ENCODE results near the gene MEG3.

The MEG3 gene

DNA sequence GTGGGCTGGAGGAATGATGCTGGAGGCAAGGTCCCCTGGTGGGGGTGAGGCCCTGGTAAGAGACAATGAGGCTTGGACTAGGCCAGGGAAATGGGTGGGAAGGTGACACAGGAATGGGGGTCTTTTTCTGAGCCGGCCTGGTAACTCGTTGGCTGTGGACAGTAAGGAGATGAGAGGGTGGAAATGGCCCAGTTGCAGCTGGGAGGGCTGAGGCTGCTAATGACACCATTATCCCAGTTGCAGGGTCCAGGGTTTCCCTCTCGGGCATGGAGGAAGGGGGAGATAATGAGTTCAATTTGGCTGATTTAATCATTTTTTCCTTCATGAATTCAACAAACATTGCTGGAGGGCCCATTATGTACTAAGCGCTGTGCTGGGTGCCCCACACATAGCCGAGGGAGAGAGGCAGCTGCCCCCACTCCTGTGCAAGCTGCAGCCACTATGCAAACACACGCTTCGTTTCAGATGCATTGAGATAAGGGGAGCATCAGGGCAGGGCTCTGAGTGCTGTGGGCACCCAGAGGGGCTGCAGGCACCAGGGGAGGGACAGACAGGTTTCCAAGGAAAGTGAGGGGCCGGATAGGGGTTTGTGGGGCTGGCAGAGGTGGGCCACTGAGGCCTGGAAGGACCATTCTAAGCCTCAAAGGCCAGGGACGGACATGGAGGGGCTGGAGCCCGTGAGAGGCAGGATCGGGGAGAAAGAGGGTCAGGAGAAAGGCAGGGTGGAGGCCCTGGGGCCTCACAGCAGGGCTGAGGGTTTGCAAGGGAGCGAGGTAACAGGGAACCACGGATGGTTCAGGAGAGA, 43.2 kb upstream of the MEG3 start:
- Histone ChIP-seq H3K4me3 (replicated peaks; ENCODE audit: low read depth, low read length) (no peak overlapping the region), H3K36me3 (ENCODE audit: control insufficient read depth, insufficient read depth, low read length) (no peaks in the 10 kb centered on the region), H3K27me3 (replicated peaks; ENCODE audit: control insufficient read depth, insufficient read depth, low read length) (no peaks in the 10 kb centered on the region; the same call in 1 of the 2 replicates)
- DNase-seq (ENCODE audit: extremely low read depth, insufficient read length) = no peak
- no peak for TF ChIP-seq CTCF (IDR thresholded peaks at IDR 0.05; ENCODE audit: insufficient read depth, low read length, poor library complexity, severe bottlenecking)

DNA sequence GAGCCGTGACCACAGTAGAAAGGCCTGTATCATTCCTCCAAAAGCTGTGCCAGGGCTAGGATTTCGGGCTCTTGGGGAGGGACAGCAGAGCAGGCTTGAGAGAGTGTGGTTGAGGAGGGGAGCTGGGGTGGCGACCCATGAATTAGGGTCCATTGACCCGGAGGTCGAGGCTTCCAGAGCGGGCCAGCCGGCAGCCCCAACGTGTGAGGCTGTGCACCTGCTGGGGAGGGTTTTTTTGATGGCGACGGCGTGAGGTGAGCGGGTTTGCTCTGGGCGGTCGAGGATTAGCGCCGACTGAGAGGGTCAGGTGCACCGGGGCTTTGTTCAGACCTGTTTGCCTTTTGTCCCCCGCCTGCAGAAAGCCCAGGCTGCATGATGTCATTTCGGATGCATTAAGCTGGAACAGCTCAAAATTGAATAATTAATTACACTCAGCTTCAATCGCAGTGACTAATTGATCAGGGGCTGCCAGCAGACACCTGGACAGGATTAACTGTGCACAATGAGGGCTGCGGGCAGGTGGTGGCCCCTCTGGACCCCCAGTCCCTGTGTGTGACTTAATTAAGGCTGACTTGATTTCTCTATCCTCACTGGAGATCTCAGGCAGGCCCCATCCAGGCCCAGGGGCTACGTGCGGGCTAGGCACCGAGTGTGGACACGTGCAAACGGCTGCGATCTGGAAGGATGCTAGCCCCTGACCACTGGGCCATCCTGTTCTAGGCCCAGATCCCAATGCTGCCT, 42.1 kb upstream of the MEG3 start:
- no peak for DNase-seq (ENCODE audit: extremely low read depth, insufficient read length)
- Histone ChIP-seq H3K4me3 (replicated peaks; ENCODE audit: low read depth, low read length) (no peak overlapping the region), H3K36me3 (ENCODE audit: control insufficient read depth, insufficient read depth, low read length) (no peaks in the 10 kb centered on the region), H3K27me3 (replicated peaks; ENCODE audit: control insufficient read depth, insufficient read depth, low read length) (no peaks in the 10 kb centered on the region; the same call in 1 of the 2 replicates)
- TF ChIP-seq CTCF (IDR thresholded peaks at IDR 0.05; ENCODE audit: insufficient read depth, low read length, poor library complexity, severe bottlenecking) = no peak

GRCh38 chr14:100784523-100785337, 41.2 kb upstream of the MEG3 start:
- DNase-seq (ENCODE audit: extremely low read depth, insufficient read length) = no peak
- no peak for TF ChIP-seq CTCF (IDR thresholded peaks at IDR 0.05; ENCODE audit: insufficient read depth, low read length, poor library complexity, severe bottlenecking)
- no peaks in the 10 kb centered on the region for H3K27me3 ChIP-seq (replicated peaks; ENCODE audit: control insufficient read depth, insufficient read depth, low read length)

DNA sequence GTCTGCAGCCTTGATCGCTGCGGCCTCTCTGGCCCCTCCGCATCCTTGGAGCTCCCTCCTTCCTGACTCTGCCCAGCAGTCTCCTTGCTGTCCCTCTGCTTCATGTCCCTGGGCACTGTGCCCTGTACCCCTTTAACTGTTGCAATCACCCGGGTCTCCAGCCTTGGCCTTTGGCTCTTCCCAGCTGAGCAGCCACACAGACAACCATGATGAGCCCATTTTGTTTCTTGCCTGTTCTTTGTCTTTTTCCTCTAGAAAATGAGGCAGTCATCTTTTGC, 40.6 kb upstream of the MEG3 start:
- DNase-seq (ENCODE audit: extremely low read depth, insufficient read length) = no peak
- TF ChIP-seq CTCF (IDR thresholded peaks at IDR 0.05; ENCODE audit: insufficient read depth, low read length, poor library complexity, severe bottlenecking) = no peak
- Histone ChIP-seq H3K27me3 (replicated peaks; ENCODE audit: control insufficient read depth, insufficient read depth, low read length) (no peaks in the 10 kb centered on the region), H3K4me3 (replicated peaks; ENCODE audit: low read depth, low read length) (no peak overlapping the region), H3K36me3 (ENCODE audit: control insufficient read depth, insufficient read depth, low read length) (no peaks in the 10 kb centered on the region)

More at GRCh38 chr14:100784523-100785337, 41.2 kb upstream of the MEG3 start:
- no peaks in the 10 kb centered on the region for H3K36me3 ChIP-seq (ENCODE audit: control insufficient read depth, insufficient read depth, low read length)
- no peak overlapping the region for H3K4me3 ChIP-seq (replicated peaks; ENCODE audit: low read depth, low read length)

- Histone ChIP-seq H3K36me3 (ENCODE audit: control insufficient read depth, insufficient read depth, low read length) (no peaks in the 10 kb centered on the region), H3K27me3 (replicated peaks; ENCODE audit: control insufficient read depth, insufficient read depth, low read length) (no peaks in the 10 kb centered on the region), H3K4me3 (replicated peaks; ENCODE audit: low read depth, low read length) (no peak overlapping the region)
- TF ChIP-seq CTCF (IDR thresholded peaks at IDR 0.05; ENCODE audit: insufficient read depth, low read length, poor library complexity, severe bottlenecking) = no peak
- no peak for DNase-seq (ENCODE audit: extremely low read depth, insufficient read length)
Observed at GRCh38 chr14:100785626-100786025, 40.3 kb upstream of the MEG3 start.

All from GM06990 (cell line).